ENCODE data around the gene ZNF765. TPM values are rescaled to one million over a fixed set of nuclear protein-coding genes. Genes with fewer than 3 reads are reported as not detected.
"Not testable (repeated sequence)": the region's sequence is repeated elsewhere in the genome, so short reads cannot be mapped to it uniquely, and the experiment has no call there.

ZNF765 gene
- total RNA-seq, 2 experiments from 2014 or later: 16.2 to 17.4 TPM

- Mint-ChIP-seq H3K27me3 (no peaks in the 10 kb centered on the region), H3K9me3 (peaks cover 42% of the 10 kb centered on the region), H3K4me1 (peaks cover under 1% of the 10 kb centered on the region), H3K4me3 (no peak overlapping the region), H3K27ac (no peak overlapping the region), H3K36me3 (peaks cover 42% of the 10 kb centered on the region)
- no peak for ATAC-seq (ENCODE audit: low read depth)
- no peak for DNase-seq
- POLR2A ChIA-PET: interaction anchor here (0.5 kb wide), 1 partner anchor 23 kb away, joined by 3 read pairs; no protein-coding TSS in a partner anchor
These were observed 5.4 kb upstream of the ZNF765 start for GRCh38 chr19:53389571-53389970.

- H3K27me3 Mint-ChIP-seq: no peaks in the 10 kb centered on the region
- ATAC-seq (ENCODE audit: low read depth) (no peak), DNase-seq (no peak)
- peaks cover 38% of the 10 kb centered on the region for H3K36me3 Mint-ChIP-seq
- peaks cover 39% of the 10 kb centered on the region for H3K9me3 Mint-ChIP-seq
- H3K4me1 Mint-ChIP-seq: peaks cover 4% of the 10 kb centered on the region
- POLR2A ChIA-PET: no interaction called here
- no peak overlapping the region for H3K27ac Mint-ChIP-seq
- H3K4me3 Mint-ChIP-seq: no peak overlapping the region
These were observed 5.0 kb upstream of the ZNF765 start for GRCh38 chr19:53389978-53390377.

- Mint-ChIP-seq H3K36me3 (peaks cover 38% of the 10 kb centered on the region), H3K27me3 (no peaks in the 10 kb centered on the region), H3K9me3 (peaks cover 23% of the 10 kb centered on the region), H3K4me3 (peak overlapping the region; percentile 92), H3K27ac (peak overlapping the region; percentile 85), H3K4me1 (peaks cover 16% of the 10 kb centered on the region)
- POLR2A ChIA-PET: interaction anchor here (0.6 to 2.0 kb wide), 5 partner anchors 20 to 453 kb away, joined by 3 to 5 read pairs (median 4); partner anchors contain the start of gene ZNF845
- no peak for ATAC-seq (ENCODE audit: low read depth)
- no peak for DNase-seq
These were observed 401 bp upstream of the ZNF765 start for GRCh38 chr19:53394522-53394973.

- not testable (repeated sequence) for ATAC-seq (ENCODE audit: low read depth); DNase-seq; H3K27me3 Mint-ChIP-seq
- Mint-ChIP-seq H3K4me3 (peak overlapping the region; percentile 92), H3K27ac (peak overlapping the region; percentile 85), H3K9me3 (peaks cover 23% of the 10 kb centered on the region), H3K4me1 (peaks cover 16% of the 10 kb centered on the region), H3K36me3 (peaks cover 46% of the 10 kb centered on the region)
- POLR2A ChIA-PET: interaction anchor here (2.0 kb wide), 1 partner anchor 198 kb away, joined by 4 read pairs; no protein-coding TSS in a partner anchor
These were observed 1.0 kb downstream of the ZNF765 start for GRCh38 chr19:53395840-53396524.

GRCh38 chr19:53396525-53396868 lies 1.5 kb downstream of the ZNF765 start:
- no peak overlapping the region for H3K27ac Mint-ChIP-seq
- H3K4me3 Mint-ChIP-seq: peak overlapping the region; percentile 92
- H3K4me1 Mint-ChIP-seq: peaks cover 16% of the 10 kb centered on the region
- POLR2A ChIA-PET: interaction anchor here (2.0 kb wide), 1 partner anchor 199 kb away, joined by 4 read pairs; no protein-coding TSS in a partner anchor
- no peak for DNase-seq
- H3K9me3 Mint-ChIP-seq: peaks cover 23% of the 10 kb centered on the region
- H3K27me3 Mint-ChIP-seq: no peaks in the 10 kb centered on the region
- no peak for ATAC-seq (ENCODE audit: low read depth)
- H3K36me3 Mint-ChIP-seq: peaks cover 48% of the 10 kb centered on the region

GRCh38 chr19:53397918-53398317 lies 3.0 kb downstream of the ZNF765 start:
- Mint-ChIP-seq H3K9me3 (peaks cover 25% of the 10 kb centered on the region), H3K36me3 (peaks cover 62% of the 10 kb centered on the region), H3K4me1 (peaks cover 16% of the 10 kb centered on the region)
- H3K4me3 Mint-ChIP-seq; ATAC-seq (ENCODE audit: low read depth); POLR2A ChIA-PET; H3K27ac Mint-ChIP-seq; DNase-seq; H3K27me3 Mint-ChIP-seq: not testable (repeated sequence)

- DNase-seq (no peak), ATAC-seq (ENCODE audit: low read depth) (no peak)
- Mint-ChIP-seq H3K9me3 (peaks cover 53% of the 10 kb centered on the region), H3K4me3 (no peak overlapping the region), H3K27ac (no peak overlapping the region), H3K27me3 (no peaks in the 10 kb centered on the region), H3K36me3 (peaks cover 78% of the 10 kb centered on the region), H3K4me1 (no peaks in the 10 kb centered on the region)
- POLR2A ChIA-PET: no interaction called here
These were observed 14.7 kb downstream of the ZNF765 start for GRCh38 chr19:53409505-53410204.

- peaks cover 15% of the 10 kb centered on the region for H3K9me3 Mint-ChIP-seq
- H3K27ac Mint-ChIP-seq; H3K4me1 Mint-ChIP-seq; DNase-seq; ATAC-seq (ENCODE audit: low read depth); H3K36me3 Mint-ChIP-seq; H3K4me3 Mint-ChIP-seq; H3K27me3 Mint-ChIP-seq; POLR2A ChIA-PET: not testable (repeated sequence)
These were observed 25.8 kb downstream of the ZNF765 start for GRCh38 chr19:53420520-53421315.

- H3K9me3 Mint-ChIP-seq: peaks cover 9% of the 10 kb centered on the region
- peaks cover 3% of the 10 kb centered on the region for H3K4me1 Mint-ChIP-seq
- ATAC-seq (ENCODE audit: low read depth): no peak
- POLR2A ChIA-PET: no interaction called here
- no peaks in the 10 kb centered on the region for H3K27me3 Mint-ChIP-seq
- peaks cover 2% of the 10 kb centered on the region for H3K36me3 Mint-ChIP-seq
- no peak overlapping the region for H3K4me3 Mint-ChIP-seq
- no peak overlapping the region for H3K27ac Mint-ChIP-seq
- DNase-seq: no peak
These were observed 27.6 kb downstream of the ZNF765 start for GRCh38 chr19:53422551-53422950.

- DNase-seq; H3K36me3 Mint-ChIP-seq; ATAC-seq (ENCODE audit: low read depth); H3K27ac Mint-ChIP-seq; H3K27me3 Mint-ChIP-seq; H3K9me3 Mint-ChIP-seq; POLR2A ChIA-PET; H3K4me3 Mint-ChIP-seq; H3K4me1 Mint-ChIP-seq: not testable (repeated sequence)
These were observed 28.1 kb downstream of the ZNF765 start for GRCh38 chr19:53423074-53423473.

- H3K27me3 Mint-ChIP-seq; H3K36me3 Mint-ChIP-seq; H3K9me3 Mint-ChIP-seq; H3K4me3 Mint-ChIP-seq; DNase-seq; POLR2A ChIA-PET; H3K4me1 Mint-ChIP-seq; H3K27ac Mint-ChIP-seq; ATAC-seq (ENCODE audit: low read depth): not testable (repeated sequence)
These were observed 28.7 kb downstream of the ZNF765 start for GRCh38 chr19:53423680-53424079.

GRCh38 chr19:53424968-53425597 lies 30.1 kb downstream of the ZNF765 start:
- Mint-ChIP-seq H3K27ac (no peak overlapping the region), H3K9me3 (peaks cover 1% of the 10 kb centered on the region), H3K4me3 (no peak overlapping the region), H3K27me3 (no peaks in the 10 kb centered on the region), H3K36me3 (no peaks in the 10 kb centered on the region), H3K4me1 (peaks cover 3% of the 10 kb centered on the region)
- ATAC-seq (ENCODE audit: low read depth) (peak; percentile 75), DNase-seq (peak; percentile 58)
- POLR2A ChIA-PET: interaction anchor here (0.6 kb wide), 1 partner anchor 321 kb away, joined by 3 read pairs; no protein-coding TSS in a partner anchor
